ENCODE measurements around the gene KIF4B. TPM values are rescaled to one million over a fixed set of nuclear protein-coding genes. Genes with fewer than 3 reads are reported as not detected.
"Not testable (repeated sequence)": the region's sequence is repeated elsewhere in the genome, so short reads cannot be mapped to it uniquely, and the experiment has no call there.

Gene KIF4B
- under 1 TPM in 1 of 6 donors, not detected in 5; 0.16 TPM for polyA plus RNA-seq (ENCODE audit: low read depth in 6 of 6)

GRCh38 chr5:155013526-155013925 lies at the start of gene KIF4B:
Gene KIF4B, plus strand, starts transcription at chr5:155013755. Its CDS starts 105 bp downstream, at chr5:155013860.
- DNase-seq: no peak
- Mint-ChIP-seq H3K27ac (no peak within 1 kb of the TSS), H3K4me1 (no peaks in the 10 kb centered on the region), H3K36me3 (peaks cover 0 to 14% of the 10 kb centered on the region in 2 donors), H3K4me3 (no peak within 1 kb of the TSS), H3K27me3 (peaks cover 8 to 22% (median 14%) of the 10 kb centered on the region in 3 donors), H3K9me3 (peaks cover 0 to 13% (median 5%) of the 10 kb centered on the region in 7 donors)
- no peak for ATAC-seq (ENCODE audit: low read depth in 2 of 2)

- DNase-seq: no peak
- H3K27ac Mint-ChIP-seq: peak overlapping the region in 2 of 6 donors; percentile 12 to 17
- no peaks in the 10 kb centered on the region for H3K27me3 Mint-ChIP-seq
- ATAC-seq (ENCODE audit: low read depth in 2 of 2): no peak
- H3K9me3 Mint-ChIP-seq: no peaks in the 10 kb centered on the region
- H3K4me3 Mint-ChIP-seq: peak overlapping the region in 1 of 8 donors; percentile 17
- peaks cover 0 to 7% (median 3%) of the 10 kb centered on the region in 3 donors for H3K4me1 Mint-ChIP-seq
- H3K36me3 Mint-ChIP-seq: peaks cover 20 to 30% of the 10 kb centered on the region in 2 donors
These were observed 47.3 kb upstream of the KIF4B start for GRCh38 chr5:154966081-154966841.

GRCh38 chr5:154966874-154967273 lies 46.7 kb upstream of the KIF4B start:
- DNase-seq (no peak), ATAC-seq (ENCODE audit: low read depth in 2 of 2) (no peak)
- Mint-ChIP-seq H3K9me3 (no peaks in the 10 kb centered on the region), H3K27me3 (no peaks in the 10 kb centered on the region), H3K4me3 (peak overlapping the region in 1 of 8 donors; percentile 17), H3K36me3 (peaks cover 20 to 30% of the 10 kb centered on the region in 2 donors), H3K27ac (peak overlapping the region in 1 of 6 donors; percentile 17), H3K4me1 (peaks cover 0 to 7% (median 3%) of the 10 kb centered on the region in 3 donors)

GRCh38 chr5:154967421-154968024 lies 46.0 kb upstream of the KIF4B start:
- Mint-ChIP-seq H3K36me3 (peaks cover 20 to 30% of the 10 kb centered on the region in 2 donors), H3K27me3 (no peaks in the 10 kb centered on the region), H3K4me1 (peaks cover 0 to 7% (median 3%) of the 10 kb centered on the region in 3 donors), H3K9me3 (no peaks in the 10 kb centered on the region), H3K4me3 (no peak overlapping the region), H3K27ac (no peak overlapping the region)
- ATAC-seq (ENCODE audit: low read depth in 2 of 2) (no peak), DNase-seq (no peak)

GRCh38 chr5:154968953-154969352 lies 44.6 kb upstream of the KIF4B start:
- no peaks in the 10 kb centered on the region for H3K27me3 Mint-ChIP-seq
- no peak overlapping the region for H3K4me3 Mint-ChIP-seq
- DNase-seq (no peak), ATAC-seq (ENCODE audit: low read depth in 2 of 2) (no peak)
- no peaks in the 10 kb centered on the region for H3K9me3 Mint-ChIP-seq
- no peak overlapping the region for H3K27ac Mint-ChIP-seq
- H3K4me1 Mint-ChIP-seq: peaks cover 0 to 7% (median 3%) of the 10 kb centered on the region in 3 donors
- H3K36me3 Mint-ChIP-seq: peaks cover 13 to 23% of the 10 kb centered on the region in 2 donors

- ATAC-seq (ENCODE audit: low read depth in 2 of 2): no peak
- H3K9me3 Mint-ChIP-seq: peaks cover 0 to 3% (median 0%) of the 10 kb centered on the region in 7 donors
- no peak overlapping the region for H3K4me3 Mint-ChIP-seq
- H3K36me3 Mint-ChIP-seq: peaks cover 9 to 21% of the 10 kb centered on the region in 2 donors
- DNase-seq: no peak
- no peaks in the 10 kb centered on the region for H3K27me3 Mint-ChIP-seq
- H3K4me1 Mint-ChIP-seq: peaks cover 0 to 3% (median 0%) of the 10 kb centered on the region in 3 donors
- no peak overlapping the region for H3K27ac Mint-ChIP-seq
These were observed 42.8 kb upstream of the KIF4B start for GRCh38 chr5:154970759-154971158.

GRCh38 chr5:154971501-154971900 lies 42.1 kb upstream of the KIF4B start:
- Mint-ChIP-seq H3K4me3 (no peak overlapping the region), H3K36me3 (peaks cover 4 to 14% of the 10 kb centered on the region in 2 donors), H3K4me1 (peaks cover 0 to 2% (median 0%) of the 10 kb centered on the region in 3 donors), H3K27me3 (no peaks in the 10 kb centered on the region), H3K9me3 (peaks cover 0 to 11% (median 0%) of the 10 kb centered on the region in 7 donors), H3K27ac (no peak overlapping the region)
- DNase-seq: no peak
- ATAC-seq (ENCODE audit: low read depth in 2 of 2): no peak

GRCh38 chr5:154972476-154973080 lies 41.0 kb upstream of the KIF4B start:
- ATAC-seq (ENCODE audit: low read depth in 2 of 2): no peak
- peaks cover 0 to 12% (median 0%) of the 10 kb centered on the region in 7 donors for H3K9me3 Mint-ChIP-seq
- peaks cover 0 to 12% of the 10 kb centered on the region in 2 donors for H3K36me3 Mint-ChIP-seq
- no peak for DNase-seq
- no peak overlapping the region for H3K27ac Mint-ChIP-seq
- H3K27me3 Mint-ChIP-seq: no peaks in the 10 kb centered on the region
- H3K4me3 Mint-ChIP-seq: no peak overlapping the region
- no peaks in the 10 kb centered on the region for H3K4me1 Mint-ChIP-seq

GRCh38 chr5:154976082-154976481 lies 37.5 kb upstream of the KIF4B start:
- H3K27me3 Mint-ChIP-seq; H3K4me3 Mint-ChIP-seq; H3K36me3 Mint-ChIP-seq; H3K4me1 Mint-ChIP-seq; ATAC-seq (ENCODE audit: low read depth in 2 of 2); DNase-seq; H3K27ac Mint-ChIP-seq: not testable (repeated sequence)
- H3K9me3 Mint-ChIP-seq: peaks cover 0 to 18% (median 0%) of the 10 kb centered on the region in 7 donors

- Mint-ChIP-seq H3K4me1 (no peaks in the 10 kb centered on the region), H3K36me3 (peaks cover 0 to 6% of the 10 kb centered on the region in 2 donors), H3K27ac (no peak overlapping the region), H3K27me3 (no peaks in the 10 kb centered on the region), H3K9me3 (peaks cover 0 to 18% (median 0%) of the 10 kb centered on the region in 7 donors), H3K4me3 (no peak overlapping the region)
- ATAC-seq (ENCODE audit: low read depth in 2 of 2) (no peak), DNase-seq (no peak)
These were observed 36.1 kb upstream of the KIF4B start for GRCh38 chr5:154977409-154977808.

- H3K27me3 Mint-ChIP-seq; H3K36me3 Mint-ChIP-seq; H3K4me1 Mint-ChIP-seq; H3K4me3 Mint-ChIP-seq; DNase-seq; ATAC-seq (ENCODE audit: low read depth in 2 of 2): not testable (repeated sequence)
- peak overlapping the region in 1 of 6 donors; percentile 53 for H3K27ac Mint-ChIP-seq
- H3K9me3 Mint-ChIP-seq: peaks cover 0 to 18% (median 0%) of the 10 kb centered on the region in 7 donors
These were observed 35.3 kb upstream of the KIF4B start for GRCh38 chr5:154978294-154978693.

GRCh38 chr5:154984946-154985516 lies 28.5 kb upstream of the KIF4B start:
- Mint-ChIP-seq H3K9me3 (no peaks in the 10 kb centered on the region), H3K27ac (no peak overlapping the region), H3K36me3 (no peaks in the 10 kb centered on the region), H3K4me3 (no peak overlapping the region), H3K27me3 (peaks cover 8 to 33% (median 10%) of the 10 kb centered on the region in 3 donors), H3K4me1 (no peaks in the 10 kb centered on the region)
- ATAC-seq (ENCODE audit: low read depth in 2 of 2) (no peak), DNase-seq (no peak)

GRCh38 chr5:154986151-154986550 lies 27.4 kb upstream of the KIF4B start:
- ATAC-seq (ENCODE audit: low read depth in 2 of 2) (no peak), DNase-seq (no peak)
- no peaks in the 10 kb centered on the region for H3K9me3 Mint-ChIP-seq
- no peak overlapping the region for H3K27ac Mint-ChIP-seq
- peaks cover 8 to 33% (median 10%) of the 10 kb centered on the region in 3 donors for H3K27me3 Mint-ChIP-seq
- H3K4me1 Mint-ChIP-seq: no peaks in the 10 kb centered on the region
- no peak overlapping the region for H3K4me3 Mint-ChIP-seq
- no peaks in the 10 kb centered on the region for H3K36me3 Mint-ChIP-seq
